B cell (primary cell): ENCODE data around the gene SF1. TPM values are rescaled to one million over a fixed set of nuclear protein-coding genes. Genes with fewer than 3 reads are reported as not detected.

Source experiments
- ATAC-seq: fragments of 200-7000 bp; cut with Tn5 transposase; one replicate; pipeline ENCODE4 v1.10.0; 2021; ENCODE audit warnings: low read depth, mild to moderate bottlenecking, moderate number of reproducible peaks, moderate library complexity
- CTCF ChIA-PET: fragments of 350-600 bp; sonication (Branson Sonifier 250); formaldehyde crosslinking; loops from one replicate; lab custom pipeline; 2021; ENCODE audit warnings: antibody characterized with exemption, inconsistent platforms; lab: Charles Lee
- POLR2A ChIA-PET: fragments of 350-600 bp; sonication (Branson Sonifier 250); formaldehyde crosslinking; loops from one replicate; lab custom pipeline; 2021; ENCODE audit warnings: antibody characterized with exemption; lab: Charles Lee
- DNase-seq: peaks from one replicate; pipeline ENCODE4 v3.0.0; 2013
- H2AFZ ChIP-seq: 2 replicates; pipeline ENCODE4 v1.6.1; 2012; ENCODE audit warnings: mild to moderate bottlenecking, low read depth, low read length; ENCODE audit not compliant: insufficient read depth, poor library complexity, severe bottlenecking
- H3K27ac ChIP-seq, 2 donors: 1 replicate in 1 of 2; 2 replicates in 1 of 2; pipeline ENCODE4 v1.5.1; 2012 to 2013; ENCODE audit warnings: low read length in 2 of 2, mild to moderate bottlenecking in 2 of 2, moderate library complexity in 1 of 2
- H3K27me3 ChIP-seq, 4 experiments: fragments of 200-600 bp in 1 of 4; sonication (generic) in 1 of 4; replicated peaks in 1 of 4; 1 replicate in 2 of 4; 2 replicates in 2 of 4; pipeline versions ENCODE4 v1.6.1 to v1.7.0; 2013 to 2016; ENCODE audit warnings: low read length in 3 of 4, mild to moderate bottlenecking in 2 of 4, mixed read lengths in 1 of 4, moderate library complexity in 1 of 4; ENCODE audit not compliant: insufficient read depth in 4 of 4, control insufficient read depth in 3 of 4; ENCODE audit errors: control extremely low read depth in 1 of 4
- H3K36me3 ChIP-seq, 2 experiments: replicated peaks in 1 of 2; 1 replicate in 1 of 2; 2 replicates in 1 of 2; pipeline versions ENCODE4 v1.6.1 to v1.7.1; 2013; ENCODE audit warnings: low read length in 1 of 2; ENCODE audit not compliant: insufficient read depth in 2 of 2, control insufficient read depth in 1 of 2; ENCODE audit errors: control extremely low read depth in 1 of 2, extremely low read depth in 1 of 2
- H3K4me1 ChIP-seq, 2 donors: fragments of 200-600 bp in 1 of 2; sonication (generic) in 1 of 2; 1 replicate in 1 of 2; 2 replicates in 1 of 2; pipeline versions ENCODE4 v1.5.1 to v1.6.1; 2013 to 2017; ENCODE audit warnings: low read length in 2 of 2; ENCODE audit not compliant: control insufficient read depth in 2 of 2, insufficient read depth in 2 of 2
- H3K4me2 ChIP-seq: replicated peaks from 2 replicates; pipeline ENCODE3; 2012; ENCODE audit warnings: mild to moderate bottlenecking, low read depth, low read length; ENCODE audit not compliant: poor library complexity, severe bottlenecking
- H3K4me3 ChIP-seq, 5 experiments: fragments of 200-600 bp in 1 of 5; sonication (generic) in 1 of 5; 1 replicate in 3 of 5; 2 replicates in 2 of 5; pipeline versions ENCODE4 v1.5.1 to v1.7.0; 2011 to 2016; ENCODE audit warnings: low read length in 4 of 5, mild to moderate bottlenecking in 4 of 5, low read depth in 2 of 5, control low read depth in 1 of 5, moderate library complexity in 1 of 5; ENCODE audit not compliant: insufficient read depth in 1 of 5; ENCODE audit errors: control extremely low read depth in 1 of 5, extremely low read depth in 1 of 5
- H3K79me2 ChIP-seq: fragments of 200-600 bp; sonication (generic); one replicate; pipeline ENCODE4 v1.6.0; 2016; ENCODE audit warnings: low read length; ENCODE audit not compliant: control insufficient read depth, insufficient read depth
- H3K9ac ChIP-seq: fragments of 200-600 bp; sonication (generic); 2 replicates; pipeline ENCODE4 v1.6.1; 2017; ENCODE audit warnings: mild to moderate bottlenecking, low read length, moderate library complexity
- H3K9me3 ChIP-seq, 3 donors: one replicate each; pipeline versions ENCODE4 v1.6.1 to v1.7.1; 2013; ENCODE audit warnings: low read length in 2 of 3; ENCODE audit not compliant: control insufficient read depth in 2 of 3, insufficient read depth in 1 of 3; ENCODE audit errors: control extremely low read depth in 1 of 3
- H4K20me1 ChIP-seq: 2 replicates; pipeline ENCODE4 v1.6.0; 2012; ENCODE audit warnings: mild to moderate bottlenecking, low read length; ENCODE audit not compliant: insufficient read depth, control insufficient read depth, poor library complexity, severe bottlenecking
- H3K27ac Mint-ChIP-seq: one replicate; pipeline ENCODE4 v1.8.0; 2021; ENCODE audit warnings: mixed read lengths
- H3K27me3 Mint-ChIP-seq: one replicate; pipeline ENCODE4 v1.8.0; 2021; ENCODE audit warnings: mixed read lengths
- H3K4me1 Mint-ChIP-seq: one replicate; pipeline ENCODE4 v1.8.0; 2021; ENCODE audit warnings: mixed read lengths
- H3K4me3 Mint-ChIP-seq: one replicate; pipeline ENCODE4 v1.8.0; 2021; ENCODE audit warnings: mixed read lengths
- H3K9me3 Mint-ChIP-seq: one replicate; pipeline ENCODE4 v1.8.0; 2022; ENCODE audit warnings: mixed read lengths; ENCODE audit not compliant: insufficient read depth
- EZH2 ChIP-seq: IDR thresholded peaks from 2 replicates; pipeline ENCODE4 v1.6.1; 2012; ENCODE audit warnings: borderline replicate concordance, low read depth, mild to moderate bottlenecking, moderate library complexity, low read length; ENCODE audit not compliant: insufficient read depth, poor library complexity, severe bottlenecking
- WGBS: methylation state at CpG from one replicate; pipeline ENCODE4 v1.1.5; 2013; ENCODE audit warnings: missing lambda C conversion rate; ENCODE audit not compliant: insufficient coverage; 5-methylcytosine and 5-hydroxymethylcytosine counted together
- intact Hi-C: fragments of 100-400 bp; cut with micrococcal nuclease; formaldehyde crosslinking; loops from one replicate; pipeline ENCODE4 v1.10.0; 2022
- polyA plus RNA-seq: library from polyadenylated mRNA; depleted of rRNA; stranded (reverse); fragments of >200 nt; gene quantifications from 2 replicates; pipeline ENCODE4 v1.2.3, GENCODE V29; 2012
- total RNA-seq, 2 donors: library from RNA; stranded (reverse); fragments of 120-200 nt in 1 of 2; gene quantifications; 1 replicate in 1 of 2; 2 replicates in 1 of 2; pipeline versions ENCODE4 v1.2.3 to v1.2.4, GENCODE V29; 2013 to 2022
- TF ChIP-seq, protein P1 (sequence below): fragments of 200-600 bp; IDR thresholded peaks from one replicate; pipeline ENCODE4 v1.8.0; 2022; ENCODE audit warnings: antibody characterized with exemption, mild to moderate bottlenecking

The SF1 gene
- total and polyA plus RNA-seq, 2 donors (not counting 1 experiment from before 2014, with no cell fraction given): 369 to 931 TPM

DNA sequence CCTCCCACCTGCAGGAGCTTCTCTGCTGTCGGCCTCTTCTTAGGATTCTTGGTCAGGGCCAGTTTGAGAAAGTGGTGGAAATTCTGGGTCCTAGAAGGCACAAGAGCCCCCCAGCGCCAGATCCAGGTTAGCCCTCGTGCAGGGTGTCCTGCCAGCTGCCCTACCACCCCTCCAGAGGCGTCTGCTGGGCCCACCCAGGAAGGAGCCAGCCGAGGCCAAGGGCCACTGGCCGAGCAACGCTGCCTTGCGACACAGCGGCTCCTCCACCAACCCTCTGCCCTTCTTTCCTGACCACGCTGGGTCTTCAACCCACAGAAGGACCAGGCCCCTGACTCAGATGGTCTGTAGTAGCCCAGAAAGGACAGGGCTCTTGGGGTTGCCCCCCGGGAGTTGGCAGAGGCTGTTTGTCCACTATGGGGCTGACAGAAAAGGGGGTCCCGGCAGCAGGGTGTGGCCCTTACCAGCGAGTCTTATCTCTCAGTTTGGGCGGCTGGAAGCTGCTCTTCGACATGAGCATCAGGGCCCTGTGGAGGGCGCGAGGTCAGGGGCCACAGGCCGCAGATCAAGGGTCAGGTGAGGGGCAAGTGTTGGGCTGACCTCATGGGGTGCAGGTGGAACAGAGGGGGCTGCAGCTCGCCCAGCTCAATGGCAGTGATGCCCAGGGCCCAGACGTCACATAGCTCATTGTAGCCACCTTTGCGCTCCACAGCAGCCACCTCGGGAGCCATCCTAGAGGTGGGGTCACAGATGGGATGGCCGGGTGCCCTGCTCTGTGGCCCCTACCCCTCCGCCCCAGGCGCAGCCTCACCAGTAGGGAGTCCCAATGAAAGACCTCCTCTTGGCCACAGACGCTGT, 22.2 kb upstream of the SF1 start:
- Mint-ChIP-seq H3K27me3 (no peaks in the 10 kb centered on the region), H3K4me1 (peaks cover 46% of the 10 kb centered on the region), H3K9me3 (no peaks in the 10 kb centered on the region), H3K4me3 (peak overlapping the region; percentile 88), H3K27ac (peak overlapping the region; percentile 92)
- H3K4me2 ChIP-seq: peak overlapping the region; percentile 98
- peaks cover 0 to 55% of the 10 kb centered on the region in 2 experiments for H3K36me3 ChIP-seq
- intact Hi-C loops: loop anchor here (5.0 kb wide), 1 partner anchor 337 kb away; no protein-coding TSS in a partner anchor
- peak; percentile 38 for DNase-seq
- no peak for ATAC-seq
- ChIA-PET CTCF (interaction anchor here (0.7 to 7.3 kb wide), 11 partner anchors 9 to 112 kb away, joined by 3 to 73 read pairs (median 6); partner anchors contain the start of genes CDC42BPG, MEN1, RASGRP2 and SF1), POLR2A (interaction anchor here (1.0 to 4.9 kb wide), 6 partner anchors 10 to 57 kb away, joined by 3 to 40 read pairs (median 16); partner anchors contain the start of genes MEN1, RASGRP2 and SF1)
- 77% methylated on average over 20 of the region's 26 CpGs for WGBS
- H3K79me2 ChIP-seq: peaks cover 51% of the 10 kb centered on the region
- H2AFZ ChIP-seq: peak overlapping the region; percentile 28
- H4K20me1 ChIP-seq: no peaks in the 10 kb centered on the region
- no peaks in the 10 kb centered on the region for H3K27me3 ChIP-seq
- TF ChIP-seq, protein P1, sequence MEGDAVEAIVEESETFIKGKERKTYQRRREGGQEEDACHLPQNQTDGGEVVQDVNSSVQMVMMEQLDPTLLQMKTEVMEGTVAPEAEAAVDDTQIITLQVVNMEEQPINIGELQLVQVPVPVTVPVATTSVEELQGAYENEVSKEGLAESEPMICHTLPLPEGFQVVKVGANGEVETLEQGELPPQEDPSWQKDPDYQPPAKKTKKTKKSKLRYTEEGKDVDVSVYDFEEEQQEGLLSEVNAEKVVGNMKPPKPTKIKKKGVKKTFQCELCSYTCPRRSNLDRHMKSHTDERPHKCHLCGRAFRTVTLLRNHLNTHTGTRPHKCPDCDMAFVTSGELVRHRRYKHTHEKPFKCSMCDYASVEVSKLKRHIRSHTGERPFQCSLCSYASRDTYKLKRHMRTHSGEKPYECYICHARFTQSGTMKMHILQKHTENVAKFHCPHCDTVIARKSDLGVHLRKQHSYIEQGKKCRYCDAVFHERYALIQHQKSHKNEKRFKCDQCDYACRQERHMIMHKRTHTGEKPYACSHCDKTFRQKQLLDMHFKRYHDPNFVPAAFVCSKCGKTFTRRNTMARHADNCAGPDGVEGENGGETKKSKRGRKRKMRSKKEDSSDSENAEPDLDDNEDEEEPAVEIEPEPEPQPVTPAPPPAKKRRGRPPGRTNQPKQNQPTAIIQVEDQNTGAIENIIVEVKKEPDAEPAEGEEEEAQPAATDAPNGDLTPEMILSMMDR: no peak
- TF ChIP-seq EZH2: no peak
- H3K27ac ChIP-seq: peak overlapping the region; percentile 59 to 90
- H3K9me3 ChIP-seq: no peaks in the 10 kb centered on the region
- peaks cover 46 to 54% of the 10 kb centered on the region in 2 donors for H3K4me1 ChIP-seq
- H3K9ac ChIP-seq: peak overlapping the region; percentile 35
- peak overlapping the region in 2 of 5 experiments; percentile 41 to 63 for H3K4me3 ChIP-seq
